GM23338 (cell line): ENCODE data around the gene FAM234A. TPM values are rescaled to one million over a fixed set of nuclear protein-coding genes. Genes with fewer than 3 reads are reported as not detected.

ENCODE experiments used
- ATAC-seq: fragments of 200-7000 bp; cut with Tn5 transposase; 3 replicates; pipeline ENCODE4 v1.9.1; 2020
- DNase-seq: peaks from one replicate; pipeline ENCODE4 v3.0.0-alpha.2; 2015; ENCODE audit warnings: low spot score
- H2AFZ ChIP-seq: fragments of 200-600 bp; sonication (generic); 2 replicates; pipeline ENCODE4 v1.8.0; 2016; ENCODE audit warnings: antibody characterized with exemption, mild to moderate bottlenecking, moderate library complexity
- H3F3A ChIP-seq: fragments of 200-600 bp; sonication (generic); replicated peaks from 2 replicates; pipeline ENCODE4 v1.8.0; 2017; ENCODE audit warnings: antibody characterized with exemption, mixed run types, low read depth
- H3K27ac ChIP-seq: fragments of 200-600 bp; sonication (generic); 2 replicates; pipeline ENCODE4 v1.6.1; 2016; ENCODE audit warnings: low read depth
- H3K27me3 ChIP-seq: fragments of 200-600 bp; sonication (generic); 2 replicates; pipeline ENCODE4 v1.8.0; 2016; ENCODE audit warnings: mild to moderate bottlenecking, mixed run types, moderate library complexity; ENCODE audit not compliant: insufficient read depth
- H3K36me3 ChIP-seq: fragments of 200-600 bp; sonication (generic); 2 replicates; pipeline ENCODE4 v1.8.0; 2016; ENCODE audit warnings: mild to moderate bottlenecking; ENCODE audit not compliant: insufficient read depth
- H3K4me1 ChIP-seq: fragments of 200-600 bp; sonication (generic); 2 replicates; pipeline ENCODE4 v1.8.0; 2016; ENCODE audit warnings: mild to moderate bottlenecking, moderate library complexity; ENCODE audit not compliant: insufficient read depth
- H3K4me2 ChIP-seq: fragments of 200-600 bp; sonication (generic); 2 replicates; pipeline ENCODE4 v1.7.1; 2017; ENCODE audit warnings: mixed run types
- H3K4me3 ChIP-seq: fragments of 200-600 bp; sonication (generic); 2 replicates; pipeline ENCODE4 v1.6.1; 2016; ENCODE audit warnings: mixed run types
- H3K79me2 ChIP-seq: fragments of 200-600 bp; sonication (generic); replicated peaks from 2 replicates; pipeline ENCODE4 v1.8.0; 2017; ENCODE audit warnings: mild to moderate bottlenecking; ENCODE audit not compliant: insufficient read depth
- H3K9me2 ChIP-seq: fragments of 200-600 bp; sonication (generic); 2 replicates; pipeline ENCODE4 v1.8.0; 2017; ENCODE audit not compliant: insufficient read depth
- H4K20me1 ChIP-seq: fragments of 200-600 bp; sonication (generic); replicated peaks from 2 replicates; pipeline ENCODE4 v1.8.0; 2017; ENCODE audit warnings: mild to moderate bottlenecking; ENCODE audit not compliant: insufficient read depth
- H3K27ac Mint-ChIP-seq: 2 replicates; pipeline ENCODE4 v1.8.0; 2020; ENCODE audit warnings: inconsistent platforms, mild to moderate bottlenecking, moderate library complexity, mixed read lengths
- H3K27me3 Mint-ChIP-seq: 3 replicates; pipeline ENCODE4 v1.8.0; 2022; ENCODE audit warnings: low read depth, mild to moderate bottlenecking, moderate library complexity, mixed read lengths, inconsistent platforms; ENCODE audit not compliant: insufficient read depth, poor library complexity
- H3K36me3 Mint-ChIP-seq: 3 replicates; pipeline ENCODE4 v1.8.0; 2021; ENCODE audit warnings: low read depth, mild to moderate bottlenecking, inconsistent platforms, moderate library complexity, mixed read lengths
- H3K4me1 Mint-ChIP-seq: 3 replicates; pipeline ENCODE4 v1.8.0; 2020; ENCODE audit warnings: mild to moderate bottlenecking, inconsistent platforms, mixed read lengths
- H3K4me3 Mint-ChIP-seq: 3 replicates; pipeline ENCODE4 v1.8.0; 2021; ENCODE audit warnings: moderate library complexity, mild to moderate bottlenecking, inconsistent platforms, mixed read lengths
- H3K9me3 Mint-ChIP-seq: 3 replicates; pipeline ENCODE4 v1.8.0; 2020; ENCODE audit warnings: moderate library complexity, mild to moderate bottlenecking, inconsistent platforms, mixed read lengths
- CREB1 ChIP-seq: fragments of 250-450 bp; sonication (Bioruptor Pico); IDR thresholded peaks from 2 replicates; pipeline ENCODE4 v1.5.0; 2020; ENCODE audit warnings: low read depth, mild to moderate bottlenecking, moderate library complexity
- EZH2 ChIP-seq: fragments of 200-600 bp; sonication (generic); IDR thresholded peaks from one replicate; pipeline ENCODE4 v1.8.0; 2017; ENCODE audit warnings: antibody characterized with exemption, mild to moderate bottlenecking, low read depth; ENCODE audit not compliant: unreplicated experiment
- EZH2phosphoT487 ChIP-seq: fragments of 200-600 bp; sonication (generic); IDR thresholded peaks from one replicate; pipeline ENCODE4 v1.8.1; 2018; ENCODE audit warnings: antibody characterized with exemption; ENCODE audit not compliant: unreplicated experiment
- JUNB ChIP-seq: IDR thresholded peaks from one replicate; pipeline ENCODE4 v1.6.1; 2016; ENCODE audit warnings: antibody characterized with exemption; ENCODE audit not compliant: unreplicated experiment
- NANOG ChIP-seq: IDR thresholded peaks from 2 replicates; pipeline ENCODE4 v1.6.1; 2016; ENCODE audit warnings: antibody characterized with exemption, borderline replicate concordance
- POLR2AphosphoS5 ChIP-seq: IDR thresholded peaks from 2 replicates; pipeline ENCODE4 v1.6.1; 2016; ENCODE audit warnings: antibody characterized with exemption, low read depth
- STAT1 ChIP-seq: IDR thresholded peaks from one replicate; pipeline ENCODE4 v1.6.1; 2016; ENCODE audit warnings: antibody characterized with exemption; ENCODE audit not compliant: unreplicated experiment
- ZNF114 ChIP-seq: fragments of 250-450 bp; sonication (Bioruptor Pico); IDR thresholded peaks from 2 replicates; pipeline ENCODE4 v1.5.0; 2020; ENCODE audit warnings: mild to moderate bottlenecking, moderate library complexity
- ZNF331 ChIP-seq: fragments of 250-450 bp; sonication (Bioruptor Pico); IDR thresholded peaks from 2 replicates; pipeline ENCODE4 v1.5.0; 2020; ENCODE audit warnings: low read depth, mild to moderate bottlenecking, moderate library complexity
- polyA plus RNA-seq: library from polyadenylated mRNA; unstranded; fragments of >200 nt; fragmentation: Nextera tagmentation; extraction: Ambion mirVana; gene quantifications from 2 replicates; pipeline ENCODE4 v1.2.1, GENCODE V29; 2016
- total RNA-seq: library from RNA; depleted of rRNA; stranded (reverse); fragments of >200 nt; shearing (Covaris generic); gene quantifications from 2 replicates; pipeline ENCODE4 v1.2.3, GENCODE V29; 2014
- TF ChIP-seq, protein P1 (sequence below): IDR thresholded peaks from 2 replicates; pipeline ENCODE4 v1.6.1; 2016; ENCODE audit warnings: antibody characterized with exemption
- TF ChIP-seq, protein P2 (sequence below), 2 experiments: fragments of 200-600 bp in 1 of 2; sonication (generic) in 1 of 2; conservative IDR thresholded peaks; 2 replicates each; pipeline versions ENCODE4 v1.5.1 to v1.6.1; 2016 to 2017; ENCODE audit warnings: antibody characterized with exemption in 2 of 2, low read depth in 2 of 2, mild to moderate bottlenecking in 2 of 2, moderate library complexity in 1 of 2
- TF ChIP-seq, protein P3 (sequence below): IDR thresholded peaks from one replicate; pipeline ENCODE4 v1.6.1; 2018; ENCODE audit warnings: antibody characterized with exemption; ENCODE audit not compliant: unreplicated experiment
- TF ChIP-seq, protein P4 (sequence below): fragments of 250-450 bp; sonication (Bioruptor Pico); IDR thresholded peaks from 2 replicates; pipeline ENCODE4 v1.5.0; 2020; ENCODE audit warnings: mild to moderate bottlenecking, moderate library complexity

The FAM234A gene
- total and polyA plus RNA-seq, 2 experiments from 2014 or later, result 41.9 to 128 TPM

DNA sequence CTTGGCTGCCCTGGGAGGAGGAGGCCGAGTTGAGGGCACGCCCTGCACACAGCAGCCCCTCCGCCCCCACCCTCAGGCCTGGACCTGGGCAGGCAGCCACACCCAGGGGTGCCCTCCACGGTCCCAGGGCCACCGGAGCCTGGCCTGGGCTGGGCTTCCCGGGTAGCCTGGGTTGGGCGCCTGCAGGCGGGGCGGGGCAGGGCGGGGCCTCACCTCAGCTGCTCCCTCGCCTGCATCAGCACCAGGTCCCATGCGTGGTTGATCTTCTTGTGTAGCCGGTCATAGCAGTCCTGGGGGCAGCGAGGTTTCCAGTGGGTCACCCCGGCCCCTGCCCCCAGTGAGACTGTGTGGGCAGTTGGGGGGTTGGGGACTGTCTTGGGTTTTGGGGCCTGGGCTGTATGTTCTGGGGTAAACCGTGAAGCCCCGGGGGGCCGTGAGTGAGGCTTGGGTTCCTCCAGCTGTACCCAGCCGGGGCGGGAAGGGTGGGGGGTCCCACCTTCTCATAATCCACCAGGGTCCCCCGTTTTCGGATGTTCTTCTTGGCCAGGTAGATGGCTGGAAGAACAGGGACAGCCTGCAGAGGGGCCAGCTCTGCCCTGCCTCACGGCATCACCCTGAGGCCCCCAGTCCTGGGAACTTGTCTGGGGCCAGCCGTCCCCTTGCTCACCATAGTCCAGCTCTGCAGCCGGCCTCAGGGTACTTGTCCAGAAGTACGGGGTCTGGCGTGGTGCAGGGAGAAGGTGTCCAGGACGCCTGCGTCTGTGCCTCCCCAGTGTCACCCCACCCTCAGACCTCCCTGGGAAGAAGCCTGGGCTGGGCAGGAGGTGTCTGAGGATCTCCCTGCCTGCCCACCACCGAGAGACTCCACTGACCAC is 39.2 kb downstream of the FAM234A start:
- no peak for ATAC-seq
- no peak overlapping the region for H3K27ac Mint-ChIP-seq

More for the DNA sequence above, 39.2 kb downstream of the FAM234A start:
- Histone ChIP-seq H3K4me2 (no peak overlapping the region), H2AFZ (no peak overlapping the region), H3F3A (no peaks in the 10 kb centered on the region; the same call in 1 of the 2 replicates), H3K36me3 (no peaks in the 10 kb centered on the region), H4K20me1 (no peaks in the 10 kb centered on the region), H3K4me1 (no peaks in the 10 kb centered on the region), H3K27ac (no peak overlapping the region), H3K9me2 (no peaks in the 10 kb centered on the region), H3K4me3 (no peak overlapping the region), H3K27me3 (peaks cover 36% of the 10 kb centered on the region), H3K79me2 (no peaks in the 10 kb centered on the region)
- Mint-ChIP-seq H3K9me3 (no peaks in the 10 kb centered on the region), H3K36me3 (no peaks in the 10 kb centered on the region; the same call in 2 of the 3 replicates), H3K27me3 (peaks cover 29% of the 10 kb centered on the region), H3K4me3 (no peak overlapping the region), H3K4me1 (no peaks in the 10 kb centered on the region)
- TF ChIP-seq, protein P1, sequence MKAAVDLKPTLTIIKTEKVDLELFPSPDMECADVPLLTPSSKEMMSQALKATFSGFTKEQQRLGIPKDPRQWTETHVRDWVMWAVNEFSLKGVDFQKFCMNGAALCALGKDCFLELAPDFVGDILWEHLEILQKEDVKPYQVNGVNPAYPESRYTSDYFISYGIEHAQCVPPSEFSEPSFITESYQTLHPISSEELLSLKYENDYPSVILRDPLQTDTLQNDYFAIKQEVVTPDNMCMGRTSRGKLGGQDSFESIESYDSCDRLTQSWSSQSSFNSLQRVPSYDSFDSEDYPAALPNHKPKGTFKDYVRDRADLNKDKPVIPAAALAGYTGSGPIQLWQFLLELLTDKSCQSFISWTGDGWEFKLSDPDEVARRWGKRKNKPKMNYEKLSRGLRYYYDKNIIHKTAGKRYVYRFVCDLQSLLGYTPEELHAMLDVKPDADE, result no peak
- TF ChIP-seq NANOG, result no peak
- TF ChIP-seq CREB1 (CRISPR knock-in tag), result no peak
- no peak for TF ChIP-seq ZNF331
- TF ChIP-seq EZH2phosphoT487, result no peak
- TF ChIP-seq ZNF114 (CRISPR knock-in tag), result no peak
- TF ChIP-seq EZH2, result no peak
- TF ChIP-seq, protein P2, sequence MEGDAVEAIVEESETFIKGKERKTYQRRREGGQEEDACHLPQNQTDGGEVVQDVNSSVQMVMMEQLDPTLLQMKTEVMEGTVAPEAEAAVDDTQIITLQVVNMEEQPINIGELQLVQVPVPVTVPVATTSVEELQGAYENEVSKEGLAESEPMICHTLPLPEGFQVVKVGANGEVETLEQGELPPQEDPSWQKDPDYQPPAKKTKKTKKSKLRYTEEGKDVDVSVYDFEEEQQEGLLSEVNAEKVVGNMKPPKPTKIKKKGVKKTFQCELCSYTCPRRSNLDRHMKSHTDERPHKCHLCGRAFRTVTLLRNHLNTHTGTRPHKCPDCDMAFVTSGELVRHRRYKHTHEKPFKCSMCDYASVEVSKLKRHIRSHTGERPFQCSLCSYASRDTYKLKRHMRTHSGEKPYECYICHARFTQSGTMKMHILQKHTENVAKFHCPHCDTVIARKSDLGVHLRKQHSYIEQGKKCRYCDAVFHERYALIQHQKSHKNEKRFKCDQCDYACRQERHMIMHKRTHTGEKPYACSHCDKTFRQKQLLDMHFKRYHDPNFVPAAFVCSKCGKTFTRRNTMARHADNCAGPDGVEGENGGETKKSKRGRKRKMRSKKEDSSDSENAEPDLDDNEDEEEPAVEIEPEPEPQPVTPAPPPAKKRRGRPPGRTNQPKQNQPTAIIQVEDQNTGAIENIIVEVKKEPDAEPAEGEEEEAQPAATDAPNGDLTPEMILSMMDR (conservative IDR thresholded peaks at IDR 0.05; ENCODE audit: low read depth in 2 of 2), result no peak
- TF ChIP-seq JUNB, result no peak
- no peak for TF ChIP-seq POLR2AphosphoS5
- TF ChIP-seq STAT1, result no peak
- TF ChIP-seq, protein P3, sequence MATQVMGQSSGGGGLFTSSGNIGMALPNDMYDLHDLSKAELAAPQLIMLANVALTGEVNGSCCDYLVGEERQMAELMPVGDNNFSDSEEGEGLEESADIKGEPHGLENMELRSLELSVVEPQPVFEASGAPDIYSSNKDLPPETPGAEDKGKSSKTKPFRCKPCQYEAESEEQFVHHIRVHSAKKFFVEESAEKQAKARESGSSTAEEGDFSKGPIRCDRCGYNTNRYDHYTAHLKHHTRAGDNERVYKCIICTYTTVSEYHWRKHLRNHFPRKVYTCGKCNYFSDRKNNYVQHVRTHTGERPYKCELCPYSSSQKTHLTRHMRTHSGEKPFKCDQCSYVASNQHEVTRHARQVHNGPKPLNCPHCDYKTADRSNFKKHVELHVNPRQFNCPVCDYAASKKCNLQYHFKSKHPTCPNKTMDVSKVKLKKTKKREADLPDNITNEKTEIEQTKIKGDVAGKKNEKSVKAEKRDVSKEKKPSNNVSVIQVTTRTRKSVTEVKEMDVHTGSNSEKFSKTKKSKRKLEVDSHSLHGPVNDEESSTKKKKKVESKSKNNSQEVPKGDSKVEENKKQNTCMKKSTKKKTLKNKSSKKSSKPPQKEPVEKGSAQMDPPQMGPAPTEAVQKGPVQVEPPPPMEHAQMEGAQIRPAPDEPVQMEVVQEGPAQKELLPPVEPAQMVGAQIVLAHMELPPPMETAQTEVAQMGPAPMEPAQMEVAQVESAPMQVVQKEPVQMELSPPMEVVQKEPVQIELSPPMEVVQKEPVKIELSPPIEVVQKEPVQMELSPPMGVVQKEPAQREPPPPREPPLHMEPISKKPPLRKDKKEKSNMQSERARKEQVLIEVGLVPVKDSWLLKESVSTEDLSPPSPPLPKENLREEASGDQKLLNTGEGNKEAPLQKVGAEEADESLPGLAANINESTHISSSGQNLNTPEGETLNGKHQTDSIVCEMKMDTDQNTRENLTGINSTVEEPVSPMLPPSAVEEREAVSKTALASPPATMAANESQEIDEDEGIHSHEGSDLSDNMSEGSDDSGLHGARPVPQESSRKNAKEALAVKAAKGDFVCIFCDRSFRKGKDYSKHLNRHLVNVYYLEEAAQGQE, result no peak
- TF ChIP-seq, protein P4, sequence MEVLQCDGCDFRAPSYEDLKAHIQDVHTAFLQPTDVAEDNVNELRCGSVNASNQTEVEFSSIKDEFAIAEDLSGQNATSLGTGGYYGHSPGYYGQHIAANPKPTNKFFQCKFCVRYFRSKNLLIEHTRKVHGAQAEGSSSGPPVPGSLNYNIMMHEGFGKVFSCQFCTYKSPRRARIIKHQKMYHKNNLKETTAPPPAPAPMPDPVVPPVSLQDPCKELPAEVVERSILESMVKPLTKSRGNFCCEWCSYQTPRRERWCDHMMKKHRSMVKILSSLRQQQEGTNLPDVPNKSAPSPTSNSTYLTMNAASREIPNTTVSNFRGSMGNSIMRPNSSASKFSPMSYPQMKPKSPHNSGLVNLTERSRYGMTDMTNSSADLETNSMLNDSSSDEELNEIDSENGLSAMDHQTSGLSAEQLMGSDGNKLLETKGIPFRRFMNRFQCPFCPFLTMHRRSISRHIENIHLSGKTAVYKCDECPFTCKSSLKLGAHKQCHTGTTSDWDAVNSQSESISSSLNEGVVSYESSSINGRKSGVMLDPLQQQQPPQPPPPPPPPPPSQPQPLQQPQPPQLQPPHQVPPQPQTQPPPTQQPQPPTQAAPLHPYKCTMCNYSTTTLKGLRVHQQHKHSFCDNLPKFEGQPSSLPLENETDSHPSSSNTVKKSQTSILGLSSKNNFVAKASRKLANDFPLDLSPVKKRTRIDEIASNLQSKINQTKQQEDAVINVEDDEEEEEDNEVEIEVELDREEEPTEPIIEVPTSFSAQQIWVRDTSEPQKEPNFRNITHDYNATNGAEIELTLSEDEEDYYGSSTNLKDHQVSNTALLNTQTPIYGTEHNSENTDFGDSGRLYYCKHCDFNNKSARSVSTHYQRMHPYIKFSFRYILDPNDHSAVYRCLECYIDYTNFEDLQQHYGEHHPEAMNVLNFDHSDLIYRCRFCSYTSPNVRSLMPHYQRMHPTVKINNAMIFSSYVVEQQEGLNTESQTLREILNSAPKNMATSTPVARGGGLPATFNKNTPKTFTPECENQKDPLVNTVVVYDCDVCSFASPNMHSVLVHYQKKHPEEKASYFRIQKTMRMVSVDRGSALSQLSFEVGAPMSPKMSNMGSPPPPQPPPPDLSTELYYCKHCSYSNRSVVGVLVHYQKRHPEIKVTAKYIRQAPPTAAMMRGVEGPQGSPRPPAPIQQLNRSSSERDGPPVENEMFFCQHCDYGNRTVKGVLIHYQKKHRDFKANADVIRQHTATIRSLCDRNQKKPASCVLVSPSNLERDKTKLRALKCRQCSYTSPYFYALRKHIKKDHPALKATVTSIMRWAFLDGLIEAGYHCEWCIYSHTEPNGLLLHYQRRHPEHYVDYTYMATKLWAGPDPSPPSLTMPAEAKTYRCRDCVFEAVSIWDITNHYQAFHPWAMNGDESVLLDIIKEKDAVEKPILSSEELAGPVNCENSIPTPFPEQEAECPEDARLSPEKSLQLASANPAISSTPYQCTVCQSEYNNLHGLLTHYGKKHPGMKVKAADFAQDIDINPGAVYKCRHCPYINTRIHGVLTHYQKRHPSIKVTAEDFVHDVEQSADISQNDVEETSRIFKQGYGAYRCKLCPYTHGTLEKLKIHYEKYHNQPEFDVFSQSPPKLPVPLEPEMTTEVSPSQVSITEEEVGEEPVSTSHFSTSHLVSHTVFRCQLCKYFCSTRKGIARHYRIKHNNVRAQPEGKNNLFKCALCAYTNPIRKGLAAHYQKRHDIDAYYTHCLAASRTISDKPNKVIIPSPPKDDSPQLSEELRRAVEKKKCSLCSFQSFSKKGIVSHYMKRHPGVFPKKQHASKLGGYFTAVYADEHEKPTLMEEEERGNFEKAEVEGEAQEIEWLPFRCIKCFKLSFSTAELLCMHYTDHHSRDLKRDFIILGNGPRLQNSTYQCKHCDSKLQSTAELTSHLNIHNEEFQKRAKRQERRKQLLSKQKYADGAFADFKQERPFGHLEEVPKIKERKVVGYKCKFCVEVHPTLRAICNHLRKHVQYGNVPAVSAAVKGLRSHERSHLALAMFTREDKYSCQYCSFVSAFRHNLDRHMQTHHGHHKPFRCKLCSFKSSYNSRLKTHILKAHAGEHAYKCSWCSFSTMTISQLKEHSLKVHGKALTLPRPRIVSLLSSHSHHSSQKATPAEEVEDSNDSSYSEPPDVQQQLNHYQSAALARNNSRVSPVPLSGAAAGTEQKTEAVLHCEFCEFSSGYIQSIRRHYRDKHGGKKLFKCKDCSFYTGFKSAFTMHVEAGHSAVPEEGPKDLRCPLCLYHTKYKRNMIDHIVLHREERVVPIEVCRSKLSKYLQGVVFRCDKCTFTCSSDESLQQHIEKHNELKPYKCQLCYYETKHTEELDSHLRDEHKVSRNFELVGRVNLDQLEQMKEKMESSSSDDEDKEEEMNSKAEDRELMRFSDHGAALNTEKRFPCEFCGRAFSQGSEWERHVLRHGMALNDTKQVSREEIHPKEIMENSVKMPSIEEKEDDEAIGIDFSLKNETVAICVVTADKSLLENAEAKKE (CRISPR knock-in tag), result no peak
- no peak for DNase-seq
